T-helper 2 cell (primary cell): ENCODE results near the gene EGLN1.
A peak's percentile ranks its signal among the peaks of the same experiment; 100 is the strongest.

Source experiments
- DNase-seq, 5 experiments: peaks; one replicate each; pipeline versions ENCODE4 v3.0.0 to v3.0.0-alpha.2; 2012 to 2022

The EGLN1 gene

GRCh38 chr1:231324660-231325059 is 97.4 kb downstream of the EGLN1 start:
- no peak for DNase-seq

GRCh38 chr1:231322880-231323530 is 99.1 kb downstream of the EGLN1 start:
- DNase-seq: no peak

- no peak for DNase-seq
Observed at GRCh38 chr1:231319080-231319479, 103.0 kb downstream of the EGLN1 start.

GRCh38 chr1:231318568-231318967 is 103.5 kb downstream of the EGLN1 start:
- no peak for DNase-seq

- DNase-seq: no peak
Observed at GRCh38 chr1:231318015-231318355, 104.1 kb downstream of the EGLN1 start.

GRCh38 chr1:231317306-231318014 is 104.6 kb downstream of the EGLN1 start:
- DNase-seq: no peak

GRCh38 chr1:231315887-231316286 is 106.2 kb downstream of the EGLN1 start:
- DNase-seq: peak in 2 of 5 experiments; percentile 17 to 57
